Testis (tissue), 2 donors: Measurements from ENCODE around the gene SLX4IP.

ENCODE experiments used
- CTCF ChIP-seq, 3 experiments: fragments of 450-650 bp in 2 of 3; fragments of 200-600 bp in 1 of 3; sonication (generic) in 1 of 3; IDR thresholded peaks; one replicate each; pipeline ENCODE4 v1.5.1; 2016 to 2019; ENCODE audit warnings: antibody characterized with exemption in 3 of 3, mild to moderate bottlenecking in 2 of 3, moderate library complexity in 1 of 3
- POLR2A ChIP-seq: fragments of 450-650 bp; IDR thresholded peaks from one replicate; pipeline ENCODE4 v1.6.1; 2017; ENCODE audit warnings: antibody characterized with exemption, mild to moderate bottlenecking, moderate library complexity

GRCh38 chr20:10613911-10614310, 178.8 kb downstream of the SLX4IP start:
- TF ChIP-seq CTCF (IDR thresholded peaks at IDR 0.05) = no peak
- TF ChIP-seq POLR2A = no peak
